22Rv1 (cell line): ENCODE data around the gene PSIP1.

Experiments used
- H3K27ac ChIP-seq: fragments of 450-650 bp; 2 replicates; pipeline ENCODE4 v1.5.1; 2017
- ZFX ChIP-seq: fragments of 450-650 bp; IDR thresholded peaks from 2 replicates; pipeline ENCODE4 v1.6.1; 2017; ENCODE audit warnings: antibody characterized with exemption, borderline replicate concordance
- TF ChIP-seq, protein P1 (sequence below): fragments of 450-650 bp; IDR thresholded peaks from 2 replicates; pipeline ENCODE4 v1.5.1; 2017; ENCODE audit warnings: mild to moderate bottlenecking

The PSIP1 gene

DNA sequence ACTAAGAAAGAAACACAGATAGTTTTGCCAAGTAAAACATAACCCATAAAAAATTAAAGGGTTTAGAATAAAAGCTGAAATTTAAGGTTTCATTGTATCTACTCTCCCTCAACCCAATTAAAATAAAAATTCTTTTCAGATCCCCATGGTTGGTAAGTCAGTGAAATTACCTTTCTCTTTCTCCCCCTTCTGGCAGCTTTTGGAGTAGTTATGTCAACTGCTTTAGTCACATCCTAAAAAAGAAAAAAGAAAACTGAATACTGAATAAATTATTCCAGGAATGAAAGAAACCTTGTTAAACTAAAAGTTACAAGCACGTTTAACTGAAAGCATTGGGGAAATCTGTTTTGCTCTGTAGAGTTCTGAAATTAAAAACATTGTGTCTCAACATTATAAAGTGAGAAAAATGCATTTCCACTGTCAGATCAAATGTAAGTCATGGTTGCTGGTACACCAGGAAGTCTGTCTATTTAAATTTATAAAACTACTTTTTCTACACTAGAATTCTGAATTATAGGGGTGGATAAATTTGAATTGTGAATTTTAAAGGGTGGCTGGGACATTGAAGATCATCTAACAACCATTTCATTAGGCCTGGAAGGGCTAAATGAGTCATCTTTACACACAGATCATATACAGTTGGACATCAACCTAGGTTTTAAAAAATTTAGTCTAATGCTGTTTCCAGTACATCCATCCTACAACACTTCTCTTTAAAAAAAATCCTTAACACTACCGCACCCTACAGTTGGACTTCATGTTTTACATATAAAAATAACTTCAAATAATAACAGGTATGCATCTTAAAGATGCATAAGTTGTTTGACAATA is 24.7 kb downstream of the PSIP1 start:
- TF ChIP-seq, protein P1, sequence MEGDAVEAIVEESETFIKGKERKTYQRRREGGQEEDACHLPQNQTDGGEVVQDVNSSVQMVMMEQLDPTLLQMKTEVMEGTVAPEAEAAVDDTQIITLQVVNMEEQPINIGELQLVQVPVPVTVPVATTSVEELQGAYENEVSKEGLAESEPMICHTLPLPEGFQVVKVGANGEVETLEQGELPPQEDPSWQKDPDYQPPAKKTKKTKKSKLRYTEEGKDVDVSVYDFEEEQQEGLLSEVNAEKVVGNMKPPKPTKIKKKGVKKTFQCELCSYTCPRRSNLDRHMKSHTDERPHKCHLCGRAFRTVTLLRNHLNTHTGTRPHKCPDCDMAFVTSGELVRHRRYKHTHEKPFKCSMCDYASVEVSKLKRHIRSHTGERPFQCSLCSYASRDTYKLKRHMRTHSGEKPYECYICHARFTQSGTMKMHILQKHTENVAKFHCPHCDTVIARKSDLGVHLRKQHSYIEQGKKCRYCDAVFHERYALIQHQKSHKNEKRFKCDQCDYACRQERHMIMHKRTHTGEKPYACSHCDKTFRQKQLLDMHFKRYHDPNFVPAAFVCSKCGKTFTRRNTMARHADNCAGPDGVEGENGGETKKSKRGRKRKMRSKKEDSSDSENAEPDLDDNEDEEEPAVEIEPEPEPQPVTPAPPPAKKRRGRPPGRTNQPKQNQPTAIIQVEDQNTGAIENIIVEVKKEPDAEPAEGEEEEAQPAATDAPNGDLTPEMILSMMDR: peak; percentile 60
- no peak for TF ChIP-seq ZFX
- no peak overlapping the region for H3K27ac ChIP-seq

DNA sequence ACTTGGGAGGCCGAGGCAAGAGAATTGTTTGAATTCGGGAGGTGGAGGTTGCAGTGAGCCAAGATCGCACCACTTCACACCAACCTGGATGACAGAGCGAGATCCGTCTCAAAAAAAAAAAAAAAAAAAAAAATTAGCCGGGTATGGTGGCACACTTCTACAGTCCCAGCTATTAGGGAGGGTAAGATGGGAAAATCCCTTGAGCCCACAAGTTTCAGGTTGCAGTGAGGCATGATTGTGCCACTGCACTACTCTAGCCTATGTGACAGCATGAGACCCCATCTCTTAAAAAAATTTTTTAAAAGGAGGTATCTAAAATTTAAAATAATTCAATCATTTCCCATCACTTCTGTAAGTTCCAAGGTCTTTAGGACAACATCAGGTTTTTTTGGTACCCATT is 26.0 kb downstream of the PSIP1 start:
- TF ChIP-seq, protein P1: no peak
- no peak for TF ChIP-seq ZFX
- no peak overlapping the region for H3K27ac ChIP-seq

DNA sequence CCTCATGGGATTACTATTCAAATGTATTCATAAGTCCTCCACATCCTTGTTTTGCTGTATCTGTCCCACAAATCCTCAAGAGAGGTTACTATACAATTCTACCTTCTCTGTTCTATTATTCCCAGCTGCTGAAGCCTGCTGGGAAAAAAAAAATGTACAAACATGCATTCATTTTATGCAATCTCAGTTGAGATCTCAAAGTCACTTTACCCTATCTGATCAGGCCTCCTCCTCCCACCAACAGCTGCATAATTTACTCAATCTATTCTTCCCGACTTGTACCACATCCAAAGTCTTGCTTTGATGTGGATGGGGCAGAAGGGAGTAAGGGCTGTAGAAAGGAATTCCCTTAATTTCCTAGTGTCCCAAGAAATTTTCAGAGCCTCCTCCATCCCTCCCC is 28.6 kb downstream of the PSIP1 start:
- H3K27ac ChIP-seq: no peak overlapping the region
- TF ChIP-seq, protein P1: no peak
- TF ChIP-seq ZFX: no peak

DNA sequence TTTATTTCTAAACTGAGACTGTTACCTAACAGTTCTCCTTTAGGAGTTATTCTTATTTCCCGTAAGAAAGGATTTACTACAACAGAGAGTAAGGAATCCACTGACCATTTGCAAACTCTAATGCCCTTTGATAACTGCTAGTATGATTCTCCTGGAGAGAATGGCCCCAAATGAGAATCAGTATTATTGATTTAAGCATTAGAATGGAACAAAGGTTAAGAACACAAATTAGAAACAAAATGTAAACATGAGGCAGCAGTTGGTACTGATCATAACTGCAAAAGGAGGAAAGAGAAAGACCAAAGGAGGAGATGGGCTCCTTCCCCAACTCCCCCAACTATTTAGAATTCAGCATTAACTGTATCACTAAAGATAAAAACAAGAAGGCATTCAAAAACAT is 30.7 kb downstream of the PSIP1 start:
- TF ChIP-seq, protein P1: no peak
- TF ChIP-seq ZFX: no peak
- no peak overlapping the region for H3K27ac ChIP-seq

DNA sequence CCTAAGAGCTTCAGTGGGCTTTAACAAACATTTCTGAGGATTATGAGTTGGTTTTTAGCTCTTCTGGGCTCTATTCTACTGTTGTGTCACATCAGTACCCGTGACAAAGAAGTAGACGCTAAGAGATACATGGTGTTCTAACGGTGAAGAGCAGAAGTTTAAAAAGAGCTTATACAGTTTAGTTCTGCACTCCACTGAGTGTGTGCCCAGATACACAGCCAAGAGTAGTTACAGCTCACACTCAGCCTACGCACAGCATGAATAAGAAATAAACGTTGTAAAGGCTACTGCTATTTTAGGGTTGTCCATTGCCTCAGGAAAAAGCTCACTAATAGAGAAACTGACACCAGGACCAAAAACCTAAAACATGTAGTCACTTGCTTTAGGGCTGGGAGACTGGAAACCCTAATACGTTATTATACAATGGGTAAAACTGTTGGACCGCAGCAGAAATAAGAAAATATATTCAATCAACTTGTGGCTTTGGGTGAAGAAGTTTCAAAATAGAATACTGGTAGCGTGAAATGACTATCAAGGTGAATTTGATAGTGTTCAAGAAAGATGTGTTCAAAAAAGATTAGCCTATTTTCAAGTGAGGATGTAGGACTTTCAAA is 34.7 kb downstream of the PSIP1 start:
- TF ChIP-seq ZFX: no peak
- TF ChIP-seq, protein P1: no peak
- H3K27ac ChIP-seq: no peak overlapping the region

DNA sequence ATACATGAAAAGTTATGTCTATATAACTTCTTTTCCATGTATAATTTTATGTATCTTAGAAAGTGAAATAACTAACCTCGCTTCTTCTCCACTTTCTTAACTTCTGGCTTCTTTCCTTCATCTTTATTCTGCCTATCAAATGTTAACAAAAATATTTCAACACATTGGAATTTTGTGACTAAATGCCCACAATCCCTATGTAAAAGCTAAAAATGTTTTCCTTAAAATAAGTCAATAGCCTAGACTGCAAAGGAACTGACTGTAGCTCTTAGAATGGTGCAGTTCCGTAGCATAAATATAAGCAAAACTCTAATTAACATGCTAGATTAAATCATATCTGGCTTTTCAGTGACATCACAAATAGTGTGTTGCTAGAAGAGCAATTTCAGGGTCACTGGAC is 40.9 kb downstream of the PSIP1 start:
- no peak overlapping the region for H3K27ac ChIP-seq
- no peak for TF ChIP-seq ZFX
- TF ChIP-seq, protein P1: no peak

DNA sequence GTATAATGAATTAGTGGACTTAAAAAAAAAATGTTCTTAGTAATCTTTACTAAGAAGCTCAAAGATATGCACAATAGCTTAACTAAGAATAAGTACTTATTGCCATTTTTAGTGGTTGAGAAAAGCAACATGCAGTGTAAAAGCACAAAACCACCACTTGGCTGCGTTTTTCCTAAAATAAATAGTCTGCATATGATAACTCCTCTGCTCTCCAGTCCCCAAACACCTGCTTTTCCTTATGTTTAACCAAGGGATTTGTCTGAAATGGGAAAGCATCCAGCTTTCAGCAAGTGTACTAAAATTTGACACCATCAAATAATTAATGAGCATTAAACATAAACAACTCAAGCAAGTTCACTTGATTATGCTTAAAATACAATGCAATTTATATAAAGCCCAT is 41.4 kb downstream of the PSIP1 start:
- no peak overlapping the region for H3K27ac ChIP-seq
- no peak for TF ChIP-seq ZFX
- TF ChIP-seq, protein P1: no peak
